HepG2 (cell line): Measurements from ENCODE around the gene KSR1. TPM values are rescaled to one million over a fixed set of nuclear protein-coding genes. Genes with fewer than 3 reads are reported as not detected.

ENCODE experiments used
- ATAC-seq: fragments of 200-7000 bp; cut with Tn5 transposase; 3 replicates; pipeline ENCODE4 v1.9.1; 2020; ENCODE audit warnings: mild to moderate bottlenecking, moderate library complexity
- BruUV-seq: library from RNA; stranded (reverse); fragments of 400-500 nt; replicated peaks from 2 replicates; lab custom pipeline; 2021; lab: Mats Ljungman, UMichigan
- CTCF ChIA-PET: fragments of 300-600 bp; formaldehyde crosslinking; extraction: SDS; loops from one replicate; lab custom pipeline; 2021; ENCODE audit warnings: low total read pairs, inconsistent platforms, low intra/inter-chr PET ratio; lab: Yijun Ruan, JAX
- POLR2A ChIA-PET: fragments of 350-600 bp; sonication (Branson Sonifier 250); formaldehyde crosslinking; loops from one replicate; lab custom pipeline; 2020; ENCODE audit warnings: antibody characterized with exemption, inconsistent platforms; lab: Yijun Ruan, JAX
- DNase-seq: peaks from one replicate; pipeline ENCODE4 v3.0.0-alpha.2; 2015; ENCODE audit warnings: low spot score
- FAIRE-seq: peaks from 3 replicates; lab custom pipeline; 2011; peaks lifted over from hg19 to GRCh38; lab: Jason Lieb, UNC
- H2AFZ ChIP-seq: one replicate; pipeline ENCODE4 v1.6.1; 2011; ENCODE audit warnings: low read length, inconsistent platforms
- H3K27ac ChIP-seq: fragments of 300-600 bp; 3 replicates; pipeline ENCODE4 v1.8.0; 2011; ENCODE audit warnings: mixed run types, mild to moderate bottlenecking, mixed read lengths, low read length, inconsistent platforms; ENCODE audit not compliant: insufficient read depth; ENCODE audit errors: extremely low read length
- H3K27me3 ChIP-seq, 2 experiments: fragments of 200-600 bp in 1 of 2; 2 replicates in 1 of 2; 3 replicates in 1 of 2; pipeline versions ENCODE4 v1.6.0 to v1.8.0; 2011; ENCODE audit warnings: low read length in 2 of 2, mild to moderate bottlenecking in 2 of 2, moderate library complexity in 2 of 2, inconsistent platforms in 1 of 2; ENCODE audit not compliant: insufficient read depth in 2 of 2, control insufficient read depth in 1 of 2
- H3K36me3 ChIP-seq, 2 experiments: fragments of 200-600 bp in 1 of 2; replicated peaks in 1 of 2; 2 replicates in 1 of 2; 3 replicates in 1 of 2; pipeline versions ENCODE4 v1.5.1 to v1.8.0; 2011; ENCODE audit warnings: low read length in 2 of 2, inconsistent platforms in 1 of 2; ENCODE audit not compliant: insufficient read depth in 2 of 2, control insufficient read depth in 1 of 2
- H3K4me1 ChIP-seq: 2 replicates; pipeline ENCODE4 v1.5.1; 2012; ENCODE audit warnings: low read length, inconsistent platforms; ENCODE audit not compliant: insufficient read depth
- H3K4me2 ChIP-seq: 2 replicates; pipeline ENCODE4 v1.6.0; 2011; ENCODE audit warnings: low read depth, low read length, inconsistent platforms
- H3K4me3 ChIP-seq, 3 experiments: fragments of 200-600 bp in 1 of 3; sonication (generic), shearing (Covaris generic) in 1 of 3; replicated peaks in 1 of 3; 2 replicates each; pipeline ENCODE4 v1.5.1; 2011 to 2016; ENCODE audit warnings: low read length in 3 of 3, inconsistent platforms in 2 of 3, low read depth in 2 of 3, mild to moderate bottlenecking in 2 of 3, control low read depth in 1 of 3, mixed read lengths in 1 of 3; ENCODE audit not compliant: insufficient read depth in 1 of 3
- H3K79me2 ChIP-seq: one replicate; pipeline ENCODE4 v1.6.1; 2011; ENCODE audit warnings: low read length, inconsistent platforms; ENCODE audit not compliant: insufficient read depth
- H3K9ac ChIP-seq: 2 replicates; pipeline ENCODE4 v1.6.0; 2011; ENCODE audit warnings: mild to moderate bottlenecking, low read depth, low read length, inconsistent platforms; ENCODE audit not compliant: insufficient read depth
- H3K9me3 ChIP-seq: 2 replicates; pipeline ENCODE4 v1.5.1; 2012; ENCODE audit warnings: mild to moderate bottlenecking, low read length
- H4K20me1 ChIP-seq: 2 replicates; pipeline ENCODE4 v1.6.0; 2011; ENCODE audit warnings: inconsistent platforms, mild to moderate bottlenecking, low read length, moderate library complexity; ENCODE audit not compliant: insufficient read depth
- KAT2B ChIP-seq: fragments of 150-350 bp; IDR thresholded peaks from 2 replicates; pipeline ENCODE4 v1.6.1; 2014; ENCODE audit warnings: low read depth, low read length, borderline replicate concordance
- MTA1 ChIP-seq: sonication (generic); formaldehyde crosslinking; IDR thresholded peaks from 2 replicates; pipeline ENCODE4 v1.4.0; 2020; ENCODE audit warnings: missing genetic modification reagents, mild to moderate bottlenecking, borderline replicate concordance
- PCBP2 ChIP-seq: fragments of 200-400 bp; formaldehyde crosslinking; optimal IDR thresholded peaks from 2 replicates; pipeline ENCODE3; 2018; ENCODE audit warnings: low read length, low read depth; ENCODE audit not compliant: poor library complexity, severe bottlenecking
- RNF219 ChIP-seq: sonication (generic); formaldehyde crosslinking; IDR thresholded peaks from 2 replicates; pipeline ENCODE4 v1.5.0; 2020; ENCODE audit warnings: mild to moderate bottlenecking, missing genetic modification reagents
- RORA ChIP-seq: sonication (generic); formaldehyde crosslinking; IDR thresholded peaks from 2 replicates; pipeline ENCODE4 v1.5.0; 2020; ENCODE audit warnings: mild to moderate bottlenecking, missing genetic modification reagents, moderate library complexity
- ZBTB14 ChIP-seq: sonication (generic); formaldehyde crosslinking; IDR thresholded peaks from 2 replicates; pipeline ENCODE4 v1.4.0; 2020; ENCODE audit warnings: missing genetic modification reagents
- ZBTB44 ChIP-seq: sonication (generic); formaldehyde crosslinking; IDR thresholded peaks from 2 replicates; pipeline ENCODE4 v1.4.0; 2020; ENCODE audit warnings: missing genetic modification reagents
- ZNF282 ChIP-seq: fragments of 450-650 bp; IDR thresholded peaks from 2 replicates; pipeline ENCODE4 v1.6.1; 2018; ENCODE audit not compliant: partially characterized antibody
- ZNF550 ChIP-seq: sonication (generic); formaldehyde crosslinking; IDR thresholded peaks from 2 replicates; pipeline ENCODE4 v1.4.0; 2020; ENCODE audit warnings: mild to moderate bottlenecking, missing genetic modification reagents, borderline replicate concordance
- ZXDC ChIP-seq: sonication (generic); formaldehyde crosslinking; IDR thresholded peaks from 2 replicates; pipeline ENCODE4 v1.5.0; 2020; ENCODE audit warnings: mild to moderate bottlenecking, missing genetic modification reagents
- WGBS: methylation state at CpG from one replicate; pipeline ENCODE4 v1.1.6; 2017; ENCODE audit warnings: low lambda C conversion rate; 5-methylcytosine and 5-hydroxymethylcytosine counted together
- in situ Hi-C: cut with HindIII; loops from 2 replicates; pipeline ENCODE4 v1.10.0; 2017; ENCODE audit warnings: low pct_unique_long_range_greater_than_20kb; ENCODE audit not compliant: extremely low pct_ligation_motif_present
- intact Hi-C: fragments of 100-400 bp; cut with micrococcal nuclease; formaldehyde crosslinking; loops from one replicate; pipeline ENCODE4 v1.10.0; 2022; ENCODE audit not compliant: unreplicated experiment
- polyA plus RNA-seq, 8 experiments: library from polyadenylated mRNA; depleted of rRNA in 3 of 8; stranded (reverse) in 7 of 8; unstranded in 1 of 8; fragments of >200 nt; fragmentation: Illumina TruSeq in 4 of 8; extraction: Trizol in 4 of 8; gene quantifications; 2 replicates each; pipeline versions ENCODE4 v1.2.1 to v1.2.3, GENCODE V29; 2011 to 2016; ENCODE audit warnings: low read depth in 4 of 8, missing spikeins in 1 of 8, mixed read lengths in 1 of 8; ENCODE audit not compliant: insufficient read depth in 1 of 8
- total RNA-seq, 5 experiments: library from RNA; depleted of rRNA; stranded (reverse); fragments of >200 nt; fragmentation: Illumina TruSeq; extraction: Trizol; gene quantifications; 2 replicates each; pipeline ENCODE4 v1.2.3, GENCODE V29; 2016; ENCODE audit warnings: low read depth in 1 of 5

Gene KSR1
- total and polyA plus RNA-seq, 2 of the 13 experiments (the other 11 are each of a cell fraction or from before 2014, with no cell fraction given) = 10.1 to 16.6 TPM

GRCh38 chr17:27496437-27496943, 40.2 kb downstream of the KSR1 start:
- peak overlapping the region; percentile 44 to 69 (median 53) for H3K4me3 ChIP-seq
- ChIA-PET POLR2A (interaction anchor here (1.1 to 4.1 kb wide), 9 partner anchors 21 to 202 kb away, joined by 3 to 33 read pairs (median 6); partner anchors contain the start of gene WSB1), CTCF (interaction anchor here (1.3 kb wide), 1 partner anchor 106 kb away, joined by 3 read pairs; no protein-coding TSS in a partner anchor)
- no peaks in the 10 kb centered on the region for H4K20me1 ChIP-seq
- 7% methylated on average over 5 of the region's 7 CpGs for WGBS
- peaks cover 50% of the 10 kb centered on the region for H3K79me2 ChIP-seq
- in situ Hi-C loops = loop anchor here (5.0 to 25.0 kb wide), 2 partner anchors 61 to 391 kb away; partner anchors contain the start of gene LYRM9
- peak overlapping the region; percentile 73 for H3K27ac ChIP-seq
- H3K36me3 ChIP-seq = 0 out of 5 replicates have a peak, but pooled peaks cover 0 to 2% of the 10 kb centered on the region in 2 experiments
- H3K27me3 ChIP-seq = no peaks in the 10 kb centered on the region
- BruUV-seq = no TSS peak
- peak overlapping the region; percentile 52; the same call in 1 of the 2 replicates for H3K9ac ChIP-seq
- FAIRE-seq (peak; percentile 96), ATAC-seq (peak; percentile 84), DNase-seq (peak; percentile 87)
- H3K4me2 ChIP-seq = peak overlapping the region; percentile 94
- intact Hi-C loops = no loop called here
- peaks cover 60% of the 10 kb centered on the region for H3K4me1 ChIP-seq
- peaks cover 6% of the 10 kb centered on the region; the same call in 1 of the 2 replicates for H3K9me3 ChIP-seq
- H2AFZ ChIP-seq = no peak overlapping the region
- TF ChIP-seq ZNF550 (CRISPR knock-in tag) (no peak), MTA1 (CRISPR knock-in tag) (no peak), PCBP2 (no peak), ZNF282 (no peak), KAT2B (no peak), ZBTB14 (CRISPR knock-in tag) (no peak), ZXDC (CRISPR knock-in tag) (no peak), RNF219 (CRISPR knock-in tag) (no peak), ZBTB44 (no peak), RORA (no peak)
